ENCODE results near the gene KHDC4. TPM values are rescaled to one million over a fixed set of nuclear protein-coding genes. Genes with fewer than 3 reads are reported as not detected.

Gene KHDC4
- total RNA-seq, 3 donors from 2014 or later (not counting 1 experiment from before 2014, with no cell fraction given), result 61.9 to 101 (median 85.9) TPM

GRCh38 chr1:155933591-155934096 is 569 bp downstream of the KHDC4 start:
- H3K27me3 ChIP-seq (ENCODE audit: control insufficient read depth, insufficient read depth, low read length), result no peaks in the 10 kb centered on the region
- H3K27ac ChIP-seq (ENCODE audit: low read length), result peak overlapping the region; percentile 92
- H3K4me1 Mint-ChIP-seq, result peaks cover 19 to 22% of the 10 kb centered on the region in 2 donors
- peaks cover 6% of the 10 kb centered on the region for H3K36me3 Mint-ChIP-seq
- no peak for TF ChIP-seq CTCF (IDR thresholded peaks at IDR 0.05)
- H3K27ac Mint-ChIP-seq, result no peak overlapping the region
- intact Hi-C loops (cut with micrococcal nuclease), result loop anchor here (1.0 to 2.0 kb wide), 3 partner anchors 22 to 73 kb away; partner anchors contain the start of gene RIT1
- peak in 1 of 2 donors; percentile 36 for DNase-seq
- H3K4me3 Mint-ChIP-seq, result no peak overlapping the region
- peaks cover 35% of the 10 kb centered on the region for H3K36me3 ChIP-seq (ENCODE audit: control insufficient read depth, insufficient read depth, low read length)
- no peak for ATAC-seq
- no peaks in the 10 kb centered on the region for H3K9me3 Mint-ChIP-seq
- H3K4me1 ChIP-seq (ENCODE audit: control insufficient read depth, insufficient read depth, low read length), result peaks cover 31% of the 10 kb centered on the region
- WGBS (ENCODE audit: insufficient coverage), result 6% methylated on average over 10 of the region's 10 CpGs
- H3K9me3 ChIP-seq (ENCODE audit: control insufficient read depth, insufficient read depth, low read length), result no peaks in the 10 kb centered on the region
- no peaks in the 10 kb centered on the region for H3K27me3 Mint-ChIP-seq (ENCODE audit: low read depth in 2 of 2)
- H3K4me3 ChIP-seq (ENCODE audit: low read length), result peak overlapping the region; percentile 93

GRCh38 chr1:155932487-155932886 is 1.7 kb downstream of the KHDC4 start:
- ATAC-seq, result no peak
- H3K4me1 Mint-ChIP-seq, result peaks cover 19 to 22% of the 10 kb centered on the region in 2 donors
- Histone ChIP-seq H3K27me3 (ENCODE audit: control insufficient read depth, insufficient read depth, low read length) (no peaks in the 10 kb centered on the region), H3K4me3 (ENCODE audit: low read length) (no peak overlapping the region), H3K4me1 (ENCODE audit: control insufficient read depth, insufficient read depth, low read length) (peaks cover 31% of the 10 kb centered on the region), H3K27ac (ENCODE audit: low read length) (no peak overlapping the region), H3K9me3 (ENCODE audit: control insufficient read depth, insufficient read depth, low read length) (no peaks in the 10 kb centered on the region), H3K36me3 (ENCODE audit: control insufficient read depth, insufficient read depth, low read length) (peaks cover 42% of the 10 kb centered on the region)
- TF ChIP-seq CTCF (IDR thresholded peaks at IDR 0.05), result no peak
- no peaks in the 10 kb centered on the region for H3K9me3 Mint-ChIP-seq
- intact Hi-C loops (cut with micrococcal nuclease), result no loop called here
- H3K27me3 Mint-ChIP-seq (ENCODE audit: low read depth in 2 of 2), result no peaks in the 10 kb centered on the region
- H3K4me3 Mint-ChIP-seq, result peak overlapping the region; percentile 28
- peaks cover 6% of the 10 kb centered on the region for H3K36me3 Mint-ChIP-seq
- WGBS (ENCODE audit: insufficient coverage), result 97% methylated on average over 4 of the region's 5 CpGs
- no peak for DNase-seq
- H3K27ac Mint-ChIP-seq, result no peak overlapping the region

- intact Hi-C loops (cut with micrococcal nuclease), result no loop called here
- WGBS (ENCODE audit: insufficient coverage), result 80% methylated on average over 1 of the region's 1 CpG
- no peak overlapping the region for H3K4me3 ChIP-seq (ENCODE audit: low read length)
- peaks cover 31% of the 10 kb centered on the region for H3K4me1 ChIP-seq (ENCODE audit: control insufficient read depth, insufficient read depth, low read length)
- H3K9me3 ChIP-seq (ENCODE audit: control insufficient read depth, insufficient read depth, low read length), result no peaks in the 10 kb centered on the region
- H3K36me3 ChIP-seq (ENCODE audit: control insufficient read depth, insufficient read depth, low read length), result peaks cover 45% of the 10 kb centered on the region
- no peak for ATAC-seq
- no peaks in the 10 kb centered on the region for H3K27me3 Mint-ChIP-seq (ENCODE audit: low read depth in 2 of 2)
- peak overlapping the region; percentile 28 for H3K4me3 Mint-ChIP-seq
- no peak for TF ChIP-seq CTCF (IDR thresholded peaks at IDR 0.05)
- H3K4me1 Mint-ChIP-seq, result peaks cover 19 to 22% of the 10 kb centered on the region in 2 donors
- no peaks in the 10 kb centered on the region for H3K9me3 Mint-ChIP-seq
- no peaks in the 10 kb centered on the region for H3K27me3 ChIP-seq (ENCODE audit: control insufficient read depth, insufficient read depth, low read length)
- no peak for DNase-seq
- peaks cover 8% of the 10 kb centered on the region for H3K36me3 Mint-ChIP-seq
- H3K27ac Mint-ChIP-seq, result no peak overlapping the region
- H3K27ac ChIP-seq (ENCODE audit: low read length), result no peak overlapping the region
These were observed 2.1 kb downstream of the KHDC4 start for GRCh38 chr1:155932081-155932480.
